DND-41 (cell line): Measurements from ENCODE around the gene DTNBP1.

Experiments used
- ATAC-seq: fragments of 200-7000 bp; cut with Tn5 transposase; 3 replicates; pipeline ENCODE4 v1.9.1; 2021; ENCODE audit warnings: low read depth; ENCODE audit not compliant: insufficient read depth
- DNase-seq: peaks from one replicate; pipeline ENCODE4 v3.0.0-alpha.2; 2020
- H2AFZ ChIP-seq: 2 replicates; pipeline ENCODE4 v1.6.0; 2012; ENCODE audit warnings: low read depth, low read length
- H3K27ac ChIP-seq: 2 replicates; pipeline ENCODE4 v1.5.1; 2012; ENCODE audit warnings: low read length, inconsistent platforms
- H3K27me3 ChIP-seq: fragments of 200-600 bp; sonication (generic); 2 replicates; pipeline ENCODE4 v1.6.0; 2012; ENCODE audit warnings: low read length, mild to moderate bottlenecking, inconsistent platforms; ENCODE audit not compliant: insufficient read depth, poor library complexity
- H3K36me3 ChIP-seq: 2 replicates; pipeline ENCODE4 v1.5.1; 2012; ENCODE audit warnings: low read length, inconsistent platforms; ENCODE audit not compliant: insufficient read depth
- H3K4me1 ChIP-seq: 2 replicates; pipeline ENCODE4 v1.5.1; 2012; ENCODE audit warnings: mild to moderate bottlenecking, low read length; ENCODE audit not compliant: insufficient read depth
- H3K4me2 ChIP-seq: 2 replicates; pipeline ENCODE4 v1.6.0; 2012; ENCODE audit warnings: mild to moderate bottlenecking, moderate library complexity, low read length, inconsistent platforms; ENCODE audit not compliant: insufficient read depth
- H3K4me3 ChIP-seq, 2 experiments: fragments of 200-600 bp in 1 of 2; shearing (Covaris generic) in 1 of 2; 2 replicates each; pipeline ENCODE4 v1.5.1; 2012 to 2016; ENCODE audit warnings: inconsistent platforms in 2 of 2, low read length in 2 of 2, mild to moderate bottlenecking in 2 of 2, low read depth in 1 of 2, moderate library complexity in 1 of 2
- H3K79me2 ChIP-seq: 2 replicates; pipeline ENCODE4 v1.6.0; 2012; ENCODE audit warnings: low read length, inconsistent platforms; ENCODE audit not compliant: insufficient read depth
- H3K9ac ChIP-seq: 2 replicates; pipeline ENCODE4 v1.6.0; 2012; ENCODE audit warnings: low read depth, mild to moderate bottlenecking, inconsistent platforms, low read length, moderate library complexity
- H3K9me3 ChIP-seq: 2 replicates; pipeline ENCODE4 v1.5.1; 2012; ENCODE audit warnings: low read length, moderate library complexity, mild to moderate bottlenecking, inconsistent platforms; ENCODE audit not compliant: insufficient read depth, severe bottlenecking
- H4K20me1 ChIP-seq: 2 replicates; pipeline ENCODE4 v1.6.0; 2012; ENCODE audit warnings: low read length; ENCODE audit not compliant: insufficient read depth
- CTCF ChIP-seq: IDR thresholded peaks from 2 replicates; pipeline ENCODE4 v1.5.1; 2012; ENCODE audit warnings: borderline replicate concordance, low read length, moderate library complexity, mild to moderate bottlenecking; ENCODE audit not compliant: poor library complexity, severe bottlenecking; ENCODE audit errors: extremely low read depth
- EZH2 ChIP-seq: IDR thresholded peaks from 3 replicates; pipeline ENCODE4 v1.6.1; 2012; ENCODE audit warnings: borderline replicate concordance, low read depth, mild to moderate bottlenecking, moderate library complexity, low read length, inconsistent platforms; ENCODE audit not compliant: severe bottlenecking

The DTNBP1 gene

GRCh38 chr6:15513801-15514711, 148.8 kb downstream of the DTNBP1 start:
- Histone ChIP-seq H3K9ac (no peak overlapping the region), H3K27ac (no peak overlapping the region), H2AFZ (no peak overlapping the region), H3K79me2 (no peaks in the 10 kb centered on the region), H3K4me3 (no peak overlapping the region), H4K20me1 (peaks cover 10% of the 10 kb centered on the region), H3K4me2 (no peak overlapping the region), H3K9me3 (no peaks in the 10 kb centered on the region), H3K4me1 (no peaks in the 10 kb centered on the region), H3K27me3 (no peaks in the 10 kb centered on the region), H3K36me3 (peaks cover 90% of the 10 kb centered on the region)
- DNase-seq (no peak), ATAC-seq (no peak; the same call in 2 of the 3 replicates)
- no peak for TF ChIP-seq EZH2
- no peak for TF ChIP-seq CTCF

GRCh38 chr6:15513131-15513771, 149.6 kb downstream of the DTNBP1 start:
- Histone ChIP-seq H4K20me1 (peaks cover 6% of the 10 kb centered on the region), H3K4me1 (no peaks in the 10 kb centered on the region), H2AFZ (no peak overlapping the region), H3K79me2 (no peaks in the 10 kb centered on the region), H3K9ac (no peak overlapping the region), H3K4me3 (no peak overlapping the region), H3K27me3 (no peaks in the 10 kb centered on the region), H3K9me3 (no peaks in the 10 kb centered on the region), H3K36me3 (peaks cover 91% of the 10 kb centered on the region), H3K4me2 (no peak overlapping the region), H3K27ac (no peak overlapping the region)
- TF ChIP-seq CTCF = no peak
- no peak for TF ChIP-seq EZH2
- ATAC-seq = no peak
- no peak for DNase-seq

DNA sequence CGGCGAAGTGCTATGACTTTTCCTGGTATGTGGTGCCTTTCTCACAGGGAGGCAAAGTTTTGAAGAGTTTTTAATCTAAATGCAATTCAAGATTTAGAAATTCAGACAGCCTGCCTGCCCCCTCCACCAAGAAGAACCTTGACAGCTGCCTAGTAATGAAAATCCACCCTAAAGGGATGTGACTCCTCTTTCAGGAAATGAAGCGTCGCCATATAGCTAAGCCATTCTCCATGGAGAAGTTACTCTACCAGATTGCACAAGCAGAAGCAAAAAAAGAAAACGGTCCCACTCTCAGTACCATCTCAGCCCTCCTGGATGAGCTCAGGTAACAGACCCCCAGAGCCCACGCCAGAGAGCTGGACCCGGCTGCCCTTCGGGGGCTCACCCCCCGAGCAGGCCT, 150.1 kb downstream of the DTNBP1 start:
- peaks cover 90% of the 10 kb centered on the region for H3K36me3 ChIP-seq

More for the DNA sequence above, 150.1 kb downstream of the DTNBP1 start:
- Histone ChIP-seq H3K79me2 (no peaks in the 10 kb centered on the region), H3K27ac (no peak overlapping the region), H3K9ac (no peak overlapping the region), H2AFZ (no peak overlapping the region), H3K4me2 (no peak overlapping the region), H3K4me1 (no peaks in the 10 kb centered on the region), H4K20me1 (peaks cover 6% of the 10 kb centered on the region), H3K27me3 (no peaks in the 10 kb centered on the region), H3K9me3 (no peaks in the 10 kb centered on the region), H3K4me3 (no peak overlapping the region)
- ATAC-seq (no peak), DNase-seq (no peak)
- TF ChIP-seq EZH2 (no peak), CTCF (no peak)
